ENCODE measurements around the gene DIS3L2. TPM values are rescaled to one million over a fixed set of nuclear protein-coding genes. Genes with fewer than 3 reads are reported as not detected.
"Not testable (repeated sequence)": the region's sequence is repeated elsewhere in the genome, so short reads cannot be mapped to it uniquely, and the experiment has no call there.

DIS3L2 gene
- total RNA-seq, 2 donors from 2014 or later = 19.6 to 22.1 TPM

GRCh38 chr2:232103140-232103737 lies 141.7 kb downstream of the DIS3L2 start:
- Histone ChIP-seq H3K4me1 (peaks cover 0 to 3% of the 10 kb centered on the region in 2 donors), H3K36me3 (no peaks in the 10 kb centered on the region), H3K9me3 (peaks cover 0 to 3% of the 10 kb centered on the region in 2 donors), H3K27ac (no peak overlapping the region), H3K4me3 (no peak overlapping the region), H3K27me3 (no peaks in the 10 kb centered on the region)
- no peak for DNase-seq (ENCODE audit: low spot score)
- TF ChIP-seq CTCF (IDR thresholded peaks at IDR 0.05) = no peak

- TF ChIP-seq CTCF (IDR thresholded peaks at IDR 0.05) = no peak
- DNase-seq (ENCODE audit: low spot score) = no peak
- H3K4me1 ChIP-seq = peaks cover 0 to 3% of the 10 kb centered on the region in 2 donors
- H3K4me3 ChIP-seq = no peak overlapping the region
- H3K9me3 ChIP-seq = peaks cover 0 to 3% of the 10 kb centered on the region in 2 donors
- H3K36me3 ChIP-seq = no peaks in the 10 kb centered on the region
- no peaks in the 10 kb centered on the region for H3K27me3 ChIP-seq
- H3K27ac ChIP-seq = no peak overlapping the region
These were observed 142.6 kb downstream of the DIS3L2 start for GRCh38 chr2:232104076-232104646.

- peaks cover 0 to 5% of the 10 kb centered on the region in 2 donors for H3K4me1 ChIP-seq
- no peaks in the 10 kb centered on the region for H3K36me3 ChIP-seq
- H3K27ac ChIP-seq = no peak overlapping the region
- H3K4me3 ChIP-seq = no peak overlapping the region
- DNase-seq (ENCODE audit: low spot score) = no peak
- no peak for TF ChIP-seq CTCF (IDR thresholded peaks at IDR 0.05)
- H3K9me3 ChIP-seq = no peaks in the 10 kb centered on the region
- no peaks in the 10 kb centered on the region for H3K27me3 ChIP-seq
These were observed 150.0 kb downstream of the DIS3L2 start for GRCh38 chr2:232111551-232111950.

- TF ChIP-seq CTCF (IDR thresholded peaks at IDR 0.05) = no peak
- Histone ChIP-seq H3K9me3 (no peaks in the 10 kb centered on the region), H3K27me3 (no peaks in the 10 kb centered on the region), H3K4me3 (no peak overlapping the region), H3K4me1 (peaks cover 0 to 5% of the 10 kb centered on the region in 2 donors), H3K36me3 (no peaks in the 10 kb centered on the region), H3K27ac (no peak overlapping the region)
- DNase-seq (ENCODE audit: low spot score) = no peak
These were observed 152.3 kb downstream of the DIS3L2 start for GRCh38 chr2:232113821-232114220.

GRCh38 chr2:232115728-232116361 lies 154.3 kb downstream of the DIS3L2 start:
- H3K27me3 ChIP-seq; H3K9me3 ChIP-seq; DNase-seq (ENCODE audit: low spot score); H3K4me1 ChIP-seq; H3K36me3 ChIP-seq; H3K27ac ChIP-seq; H3K4me3 ChIP-seq: not testable (repeated sequence)

GRCh38 chr2:232116852-232117251 lies 155.3 kb downstream of the DIS3L2 start:
- no peaks in the 10 kb centered on the region for H3K27me3 ChIP-seq
- DNase-seq (ENCODE audit: low spot score) = no peak
- H3K27ac ChIP-seq = no peak overlapping the region
- no peaks in the 10 kb centered on the region for H3K9me3 ChIP-seq
- peaks cover 0 to 5% of the 10 kb centered on the region in 2 donors for H3K4me1 ChIP-seq
- TF ChIP-seq CTCF (IDR thresholded peaks at IDR 0.05) = no peak
- no peak overlapping the region for H3K4me3 ChIP-seq
- H3K36me3 ChIP-seq = no peaks in the 10 kb centered on the region
